ENCODE data around the gene CYP19A1.

GRCh38 chr15:51283026-51283425 is 55.4 kb downstream of the CYP19A1 start:
- TF ChIP-seq GABPA (IDR thresholded peaks at IDR 0.05; ENCODE audit: low read depth) (no peak), RCOR1 (IDR thresholded peaks at IDR 0.05; ENCODE audit: low read length) (no peak), TEAD4 (IDR thresholded peaks at IDR 0.05; ENCODE audit: borderline replicate concordance, insufficient read depth) (no peak)
- TF ChIP-seq, protein P1, sequence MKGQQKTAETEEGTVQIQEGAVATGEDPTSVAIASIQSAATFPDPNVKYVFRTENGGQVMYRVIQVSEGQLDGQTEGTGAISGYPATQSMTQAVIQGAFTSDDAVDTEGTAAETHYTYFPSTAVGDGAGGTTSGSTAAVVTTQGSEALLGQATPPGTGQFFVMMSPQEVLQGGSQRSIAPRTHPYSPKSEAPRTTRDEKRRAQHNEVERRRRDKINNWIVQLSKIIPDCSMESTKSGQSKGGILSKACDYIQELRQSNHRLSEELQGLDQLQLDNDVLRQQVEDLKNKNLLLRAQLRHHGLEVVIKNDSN (IDR thresholded peaks at IDR 0.05; ENCODE audit: borderline replicate concordance, low read depth) = no peak
- TF ChIP-seq, protein P2, sequence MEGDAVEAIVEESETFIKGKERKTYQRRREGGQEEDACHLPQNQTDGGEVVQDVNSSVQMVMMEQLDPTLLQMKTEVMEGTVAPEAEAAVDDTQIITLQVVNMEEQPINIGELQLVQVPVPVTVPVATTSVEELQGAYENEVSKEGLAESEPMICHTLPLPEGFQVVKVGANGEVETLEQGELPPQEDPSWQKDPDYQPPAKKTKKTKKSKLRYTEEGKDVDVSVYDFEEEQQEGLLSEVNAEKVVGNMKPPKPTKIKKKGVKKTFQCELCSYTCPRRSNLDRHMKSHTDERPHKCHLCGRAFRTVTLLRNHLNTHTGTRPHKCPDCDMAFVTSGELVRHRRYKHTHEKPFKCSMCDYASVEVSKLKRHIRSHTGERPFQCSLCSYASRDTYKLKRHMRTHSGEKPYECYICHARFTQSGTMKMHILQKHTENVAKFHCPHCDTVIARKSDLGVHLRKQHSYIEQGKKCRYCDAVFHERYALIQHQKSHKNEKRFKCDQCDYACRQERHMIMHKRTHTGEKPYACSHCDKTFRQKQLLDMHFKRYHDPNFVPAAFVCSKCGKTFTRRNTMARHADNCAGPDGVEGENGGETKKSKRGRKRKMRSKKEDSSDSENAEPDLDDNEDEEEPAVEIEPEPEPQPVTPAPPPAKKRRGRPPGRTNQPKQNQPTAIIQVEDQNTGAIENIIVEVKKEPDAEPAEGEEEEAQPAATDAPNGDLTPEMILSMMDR (IDR thresholded peaks at IDR 0.05) = no peak

Measured in SK-N-SH (cell line).